Measurements from ENCODE around the gene OR4F15.
A peak's percentile ranks its signal among the peaks of the same experiment; 100 is the strongest.
"Not testable (repeated sequence)": the region's sequence is repeated elsewhere in the genome, so short reads cannot be mapped to it uniquely, and the experiment has no call there.

The OR4F15 gene

GRCh38 chr15:101811902-101812301, at the start of gene OR4F15:
Gene OR4F15 (plus strand): TSS chr15:101812202. CDS start chr15:101818187, 5,985 bp downstream.
- no peak for DNase-seq

GRCh38 chr15:101764669-101765339, 47.2 kb upstream of the OR4F15 start:
- DNase-seq: not testable (repeated sequence)

GRCh38 chr15:101765340-101765671, 46.7 kb upstream of the OR4F15 start:
- DNase-seq: not testable (repeated sequence)

- DNase-seq: no peak
Observed at GRCh38 chr15:101765772-101766456, 46.1 kb upstream of the OR4F15 start.

- DNase-seq: not testable (repeated sequence)
Observed at GRCh38 chr15:101767083-101767640, 44.8 kb upstream of the OR4F15 start.

GRCh38 chr15:101772921-101773320, 39.1 kb upstream of the OR4F15 start:
- DNase-seq: no peak

- peak; percentile 15 for DNase-seq
Observed at GRCh38 chr15:101773496-101774100, 38.4 kb upstream of the OR4F15 start.

- DNase-seq: no peak
Observed at GRCh38 chr15:101775136-101775535, 36.9 kb upstream of the OR4F15 start.

GRCh38 chr15:101778576-101778975, 33.4 kb upstream of the OR4F15 start:
- not testable (repeated sequence) for DNase-seq

GRCh38 chr15:101780225-101780624, 31.8 kb upstream of the OR4F15 start:
- DNase-seq: not testable (repeated sequence)

GRCh38 chr15:101781928-101782327, 30.1 kb upstream of the OR4F15 start:
- DNase-seq: no peak

- no peak for DNase-seq
Observed at GRCh38 chr15:101784644-101785043, 27.4 kb upstream of the OR4F15 start.

- DNase-seq: not testable (repeated sequence)
Observed at GRCh38 chr15:101786422-101786821, 25.6 kb upstream of the OR4F15 start.

GRCh38 chr15:101788001-101788400, 24.0 kb upstream of the OR4F15 start:
- not testable (repeated sequence) for DNase-seq

- not testable (repeated sequence) for DNase-seq
Observed at GRCh38 chr15:101788503-101789269, 23.3 kb upstream of the OR4F15 start.

GRCh38 chr15:101790748-101791147, 21.3 kb upstream of the OR4F15 start:
- not testable (repeated sequence) for DNase-seq

GRCh38 chr15:101793981-101794380, 18.0 kb upstream of the OR4F15 start:
- DNase-seq: not testable (repeated sequence)

- DNase-seq: no peak
Observed at GRCh38 chr15:101795455-101795854, 16.5 kb upstream of the OR4F15 start.

GRCh38 chr15:101799665-101800064, 12.3 kb upstream of the OR4F15 start:
- DNase-seq: no peak

- no peak for DNase-seq
Observed at GRCh38 chr15:101801048-101801447, 11.0 kb upstream of the OR4F15 start.

GRCh38 chr15:101803209-101803608, 8.8 kb upstream of the OR4F15 start, which contains the start of gene OR4F6:
Gene OR4F6 (plus strand): TSS chr15:101803509. CDS start chr15:101805720, 2,211 bp downstream.
- DNase-seq: no peak

- DNase-seq: no peak
Observed at GRCh38 chr15:101803676-101804075, 8.3 kb upstream of the OR4F15 start.

GRCh38 chr15:101804375-101804774, 7.6 kb upstream of the OR4F15 start:
- no peak for DNase-seq

All from activated CD4-positive, alpha-beta T cell treated with anti-CD3 and anti-CD28 coated beads for 48 hours (primary cell).